Measurements from ENCODE around the gene BAD. TPM values are rescaled to one million over a fixed set of nuclear protein-coding genes. Genes with fewer than 3 reads are reported as not detected.
"Not testable (repeated sequence)": the region's sequence is repeated elsewhere in the genome, so short reads cannot be mapped to it uniquely, and the experiment has no call there.

Gene BAD
- 27.5 TPM for polyA plus RNA-seq (ENCODE audit: insufficient read length)

DNA sequence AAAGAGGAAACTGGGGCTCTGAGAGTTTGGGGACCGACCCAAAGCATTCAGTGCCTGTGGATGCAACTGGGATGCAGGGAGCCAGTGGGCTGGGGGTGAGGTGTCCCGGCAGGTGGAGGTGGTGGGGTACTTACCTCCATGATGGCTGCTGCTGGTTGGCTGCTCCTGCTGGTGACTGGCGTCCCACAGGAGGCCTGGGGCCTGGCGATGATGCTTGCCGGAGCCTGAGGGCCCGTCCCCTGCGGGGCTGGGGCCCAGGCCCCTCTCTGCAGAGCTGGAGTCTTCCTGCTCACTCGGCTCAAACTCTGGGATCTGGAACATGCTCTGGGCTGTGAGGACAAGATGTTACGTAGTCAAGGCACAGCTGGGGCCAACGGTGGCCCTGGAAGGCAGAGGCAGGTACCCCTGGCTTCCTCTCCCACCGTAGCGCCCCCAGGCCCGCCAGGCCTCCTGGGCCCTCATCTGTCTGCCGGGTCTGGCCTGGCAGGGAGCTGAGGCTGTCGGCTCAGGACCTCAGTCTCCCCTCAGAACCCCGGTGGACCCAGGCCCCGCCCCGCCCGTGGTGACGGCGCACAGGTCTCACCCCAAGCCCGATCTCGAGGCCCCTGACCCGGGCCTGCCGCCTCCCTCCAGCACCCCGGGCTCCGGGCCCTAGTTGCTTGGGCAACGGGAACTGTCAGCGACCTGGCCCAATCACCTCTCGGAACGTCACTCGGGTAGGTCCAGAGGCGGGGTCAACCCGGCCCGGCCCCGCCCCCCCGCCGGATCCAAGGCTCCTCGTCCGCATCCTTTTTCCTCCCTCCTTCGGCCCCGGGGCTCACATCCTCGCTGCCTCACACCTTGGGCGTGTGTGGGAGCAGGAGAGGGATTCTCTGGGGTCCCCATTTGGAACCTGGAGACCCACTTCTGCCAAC is at the start of gene BAD:
TSS of gene BAD (minus strand) at position 618 of the 914 bp plus-strand sequence. CDS start at position 321, 297 bp downstream.
- no peak for DNase-seq (ENCODE audit: low read depth)

DNA sequence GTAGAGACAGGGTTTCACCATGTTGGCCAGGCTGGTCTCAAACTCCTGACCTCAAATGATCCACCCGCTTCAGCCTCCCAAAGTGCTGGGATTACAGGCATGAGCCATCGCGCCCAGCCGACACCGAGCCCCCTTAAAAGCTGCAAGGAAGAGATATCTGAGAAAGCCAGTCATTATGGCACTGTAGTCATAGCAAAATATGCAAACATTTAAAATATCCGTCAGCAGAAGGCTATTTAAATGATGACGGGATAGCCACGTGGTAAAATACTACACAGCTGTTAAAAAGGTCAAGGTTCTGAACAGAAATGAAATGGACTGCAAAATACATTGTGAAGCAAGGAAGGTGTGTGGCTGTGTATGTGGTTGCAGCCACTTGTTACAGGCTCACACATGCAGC is 49.1 kb upstream of the BAD start:
- no peak for DNase-seq (ENCODE audit: low read depth)

DNA sequence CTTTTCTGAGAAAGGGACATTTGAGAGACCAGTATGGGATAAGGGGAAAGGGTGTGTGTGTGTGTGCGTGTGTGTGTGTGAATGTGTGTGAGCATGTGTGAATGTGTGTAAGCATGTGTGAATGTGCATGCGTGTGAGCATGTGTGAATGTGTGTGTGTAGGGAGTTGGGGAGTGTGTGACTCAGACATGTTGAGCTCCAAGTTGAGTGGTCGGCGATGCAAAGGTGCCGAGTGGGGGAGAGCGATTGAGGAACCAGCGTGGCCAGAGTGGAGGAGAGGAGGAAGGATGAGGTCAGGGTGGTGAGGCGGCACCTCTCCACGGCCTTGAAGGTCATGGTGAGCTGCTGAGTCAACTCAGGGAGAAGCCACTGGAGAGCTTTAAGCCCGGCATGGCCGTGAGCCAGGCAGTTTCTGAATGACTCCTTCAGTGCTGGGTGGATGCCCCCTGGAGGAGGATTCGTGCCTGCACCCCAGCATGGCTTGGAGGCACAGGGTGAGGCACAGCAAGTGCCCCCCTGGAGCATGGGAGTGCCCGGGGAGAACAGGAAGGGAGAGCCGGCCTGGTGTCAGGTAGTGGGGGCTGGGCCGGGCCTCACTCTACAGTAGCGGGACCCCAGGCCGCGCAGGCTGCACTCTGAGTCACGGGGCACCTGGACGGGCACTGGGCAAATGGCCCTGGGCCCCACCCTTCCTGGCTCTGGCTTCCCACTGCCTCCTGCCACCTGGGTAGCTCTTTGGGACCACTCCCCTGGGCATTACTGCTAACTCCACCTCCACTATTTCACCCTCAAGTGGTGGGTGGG is 47.3 kb upstream of the BAD start:
- DNase-seq (ENCODE audit: low read depth) = no peak

DNA sequence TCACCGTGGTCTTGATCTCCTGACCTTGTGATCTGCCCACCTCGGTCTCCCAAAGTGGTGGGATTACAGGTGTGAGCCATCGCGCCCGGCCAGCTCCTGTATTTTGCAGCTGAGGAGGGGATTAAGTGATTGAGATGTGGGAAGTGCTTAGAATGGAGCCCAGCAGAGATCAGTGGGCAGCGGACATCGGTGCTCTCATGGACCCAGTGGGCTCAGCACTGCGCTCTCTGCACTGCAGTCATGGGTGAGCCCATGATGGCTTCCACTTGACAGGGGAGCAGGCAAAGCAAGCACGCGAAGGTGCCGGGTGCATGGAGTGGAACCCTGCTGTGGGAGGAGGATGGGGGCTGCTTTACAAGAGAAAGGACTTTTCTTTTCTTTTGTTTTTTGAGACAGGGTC is 46.4 kb upstream of the BAD start:
- DNase-seq (ENCODE audit: low read depth) = no peak

DNA sequence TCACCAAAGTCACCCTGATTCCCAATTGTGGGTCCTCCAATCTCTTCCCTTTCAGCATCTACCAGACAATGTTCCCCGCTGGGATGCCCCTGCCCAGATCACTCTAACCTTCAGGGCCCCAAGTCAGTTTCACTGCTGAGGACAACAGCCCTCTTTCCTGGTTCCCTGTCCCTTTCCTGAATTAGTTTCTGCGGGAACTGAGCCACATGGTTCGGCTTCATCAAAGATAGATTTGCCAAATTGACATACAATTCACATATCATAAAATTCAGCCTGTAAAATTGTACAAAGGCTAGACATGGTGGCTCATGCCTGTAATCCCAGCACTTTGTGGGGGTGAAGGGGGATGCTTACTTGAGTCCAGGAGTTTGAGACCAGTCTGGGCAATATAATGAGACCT is 43.5 kb upstream of the BAD start:
- DNase-seq (ENCODE audit: low read depth) = no peak

DNA sequence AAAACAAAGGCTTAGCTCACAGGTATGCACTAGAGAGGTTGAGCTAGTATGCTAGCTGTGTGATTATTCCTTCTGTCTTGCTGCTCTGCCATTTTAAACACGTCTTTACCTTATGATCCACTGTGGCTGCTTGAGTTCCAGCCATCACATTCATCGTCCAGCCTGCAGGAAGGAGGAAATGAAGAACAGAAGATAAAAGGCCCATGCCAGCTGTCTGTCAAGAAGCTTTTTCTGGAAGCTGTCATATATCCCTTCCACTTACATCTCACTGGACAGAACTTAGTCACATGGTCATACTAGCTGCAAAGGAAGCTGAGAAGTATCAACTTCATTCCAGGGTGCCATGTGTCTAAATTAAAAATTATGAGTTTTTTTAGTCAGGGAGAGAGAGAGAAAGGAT is 42.9 kb upstream of the BAD start:
- DNase-seq (ENCODE audit: low read depth) = no peak

DNA sequence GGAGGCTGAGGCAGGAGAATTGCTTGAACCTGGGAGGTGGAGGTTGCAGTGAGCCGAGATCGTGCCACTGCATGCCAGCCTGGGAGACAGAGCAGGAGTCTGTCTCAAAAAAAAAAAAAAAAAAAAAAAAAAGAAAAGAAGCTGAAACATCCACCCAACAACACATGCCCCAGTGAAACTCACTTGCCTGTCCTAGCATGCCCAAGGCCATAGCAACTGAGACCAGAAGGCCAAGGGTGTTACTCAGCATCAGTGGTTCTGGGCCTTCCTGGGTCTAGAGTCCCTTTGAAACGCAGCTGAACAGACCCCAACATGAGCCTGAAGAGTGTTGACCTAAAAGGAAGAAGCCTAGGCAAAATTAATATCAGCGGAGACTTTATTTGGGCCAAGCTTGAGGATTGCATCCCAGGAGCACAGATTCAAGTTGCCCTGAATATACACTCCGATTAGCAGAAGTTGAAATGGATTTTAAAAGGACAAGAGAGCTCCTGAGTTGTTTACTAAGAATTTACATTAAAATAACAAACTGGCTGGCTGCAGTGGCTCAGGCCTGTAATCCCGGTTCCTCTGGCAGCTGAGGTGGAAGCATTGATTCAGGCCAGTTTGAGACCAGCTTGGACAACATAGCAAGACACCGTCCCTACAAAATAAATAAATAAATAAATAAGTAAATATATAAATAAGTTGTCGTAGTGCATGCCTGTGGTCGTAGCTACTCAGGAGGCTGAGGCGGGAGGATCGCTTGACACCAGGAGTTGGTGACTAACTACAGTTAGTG is 40.4 kb upstream of the BAD start:
- DNase-seq (ENCODE audit: low read depth) = no peak

DNA sequence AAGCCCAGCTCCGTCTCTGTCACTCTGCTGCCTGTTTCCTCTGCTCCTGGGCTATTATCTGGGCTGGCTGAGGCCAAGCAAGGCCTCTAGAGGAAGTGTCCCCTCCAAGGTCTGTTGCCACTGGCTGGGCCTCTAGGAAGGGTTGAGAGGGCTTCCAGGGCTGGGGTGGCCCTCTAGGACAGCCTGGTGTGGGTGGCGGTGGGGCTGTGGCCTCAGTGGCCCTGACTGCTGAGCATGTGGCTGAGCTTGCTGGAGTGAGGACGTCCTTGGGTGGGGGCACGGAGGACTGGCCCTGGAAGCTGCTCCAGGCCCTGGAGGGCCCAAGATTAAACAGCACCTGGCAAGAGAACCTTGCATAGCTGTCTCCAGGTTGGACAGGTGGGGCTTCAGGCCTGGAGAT is 39.5 kb upstream of the BAD start:
- not testable (repeated sequence) for DNase-seq (ENCODE audit: low read depth)

DNA sequence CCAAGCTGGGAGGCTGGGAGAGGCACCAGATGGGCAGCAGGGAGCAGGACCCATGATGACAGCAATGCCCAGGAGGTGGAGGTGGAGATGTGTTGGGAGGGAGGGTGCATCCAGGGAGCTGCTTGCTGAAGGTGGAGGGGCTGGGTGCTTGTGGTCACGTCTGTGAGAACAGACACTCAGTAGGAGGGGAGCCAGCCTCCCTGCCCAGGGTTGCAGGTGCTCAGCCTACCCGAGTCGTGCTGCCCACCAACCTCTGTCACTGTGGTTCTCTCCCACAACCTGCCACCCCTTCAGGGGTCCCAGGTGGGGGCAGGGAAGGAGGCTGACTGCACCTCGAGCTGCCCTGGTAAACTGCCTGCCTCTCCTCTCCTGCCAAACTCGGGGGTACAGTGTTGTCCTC is 38.9 kb upstream of the BAD start:
- DNase-seq (ENCODE audit: low read depth) = no peak

DNA sequence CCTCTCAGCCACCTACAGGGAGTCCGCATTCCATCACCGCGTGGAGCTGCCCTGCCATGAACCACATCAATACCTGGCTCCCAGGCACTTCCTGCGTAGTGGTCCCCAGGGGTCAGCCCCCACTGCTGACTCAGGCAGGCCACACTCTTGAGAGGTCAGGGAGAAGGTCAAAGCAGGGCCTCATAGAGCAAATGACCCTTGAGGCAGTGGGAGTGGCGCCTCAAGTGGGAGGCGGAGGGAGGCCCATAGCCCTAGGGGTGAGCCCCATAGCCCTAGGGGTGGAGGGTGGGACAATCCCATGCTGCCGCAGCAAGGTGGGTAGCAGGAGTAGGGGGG is 38.4 kb upstream of the BAD start:
- DNase-seq (ENCODE audit: low read depth) = no peak

DNA sequence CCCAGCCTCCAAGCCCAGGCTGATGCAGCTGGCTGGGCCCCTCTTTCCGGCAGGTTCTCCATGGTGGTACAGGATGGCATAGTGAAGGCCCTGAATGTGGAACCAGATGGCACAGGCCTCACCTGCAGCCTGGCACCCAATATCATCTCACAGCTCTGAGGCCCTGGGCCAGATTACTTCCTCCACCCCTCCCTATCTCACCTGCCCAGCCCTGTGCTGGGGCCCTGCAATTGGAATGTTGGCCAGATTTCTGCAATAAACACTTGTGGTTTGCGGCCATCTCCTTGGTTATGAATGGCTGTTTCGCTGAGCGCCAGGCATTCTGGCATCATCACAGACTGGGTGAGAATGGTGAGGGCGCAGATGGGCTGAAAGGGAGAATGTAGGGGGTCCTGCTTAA is 37.1 kb upstream of the BAD start:
- DNase-seq (ENCODE audit: low read depth) = no peak

DNA sequence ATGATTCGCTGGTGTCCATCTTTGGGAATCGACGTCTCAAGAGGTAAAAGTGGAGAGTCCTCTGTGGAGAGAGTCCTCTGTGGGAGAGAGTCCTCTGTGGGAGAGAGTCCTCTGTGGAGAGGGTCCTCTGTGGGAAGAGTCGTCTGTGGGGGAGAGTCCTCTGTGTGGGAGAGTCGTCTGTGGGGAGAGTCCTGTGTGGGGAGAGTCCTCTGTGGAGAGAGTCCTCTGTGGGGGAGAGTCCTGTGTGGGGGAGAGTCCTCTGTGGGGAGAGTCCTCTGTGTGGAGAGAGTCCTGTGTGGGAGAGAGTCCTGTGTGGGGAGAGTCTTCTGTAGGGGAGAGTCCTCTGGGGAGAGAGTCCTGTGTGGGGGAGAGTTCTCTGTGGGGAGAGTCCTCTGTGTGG is 36.6 kb upstream of the BAD start:
- no peak for DNase-seq (ENCODE audit: low read depth)

DNA sequence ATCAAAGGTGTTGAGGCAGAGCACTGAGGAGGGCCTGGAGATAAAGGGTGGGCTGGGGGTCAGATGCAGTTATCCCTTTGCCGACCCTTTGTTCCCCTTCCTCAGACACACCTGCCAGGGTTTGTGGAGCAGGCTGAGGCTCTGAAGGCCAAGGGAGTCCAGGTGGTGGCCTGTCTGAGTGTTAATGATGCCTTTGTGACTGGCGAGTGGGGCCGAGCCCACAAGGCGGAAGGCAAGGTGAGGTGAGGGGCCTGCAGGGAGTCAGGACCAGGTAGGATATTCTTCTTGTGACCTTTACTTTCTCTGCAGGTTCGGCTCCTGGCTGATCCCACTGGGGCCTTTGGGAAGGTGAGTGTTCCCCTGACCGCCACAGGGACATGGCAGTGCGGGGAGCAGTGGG is 36.1 kb upstream of the BAD start:
- DNase-seq (ENCODE audit: low read depth) = no peak

DNA sequence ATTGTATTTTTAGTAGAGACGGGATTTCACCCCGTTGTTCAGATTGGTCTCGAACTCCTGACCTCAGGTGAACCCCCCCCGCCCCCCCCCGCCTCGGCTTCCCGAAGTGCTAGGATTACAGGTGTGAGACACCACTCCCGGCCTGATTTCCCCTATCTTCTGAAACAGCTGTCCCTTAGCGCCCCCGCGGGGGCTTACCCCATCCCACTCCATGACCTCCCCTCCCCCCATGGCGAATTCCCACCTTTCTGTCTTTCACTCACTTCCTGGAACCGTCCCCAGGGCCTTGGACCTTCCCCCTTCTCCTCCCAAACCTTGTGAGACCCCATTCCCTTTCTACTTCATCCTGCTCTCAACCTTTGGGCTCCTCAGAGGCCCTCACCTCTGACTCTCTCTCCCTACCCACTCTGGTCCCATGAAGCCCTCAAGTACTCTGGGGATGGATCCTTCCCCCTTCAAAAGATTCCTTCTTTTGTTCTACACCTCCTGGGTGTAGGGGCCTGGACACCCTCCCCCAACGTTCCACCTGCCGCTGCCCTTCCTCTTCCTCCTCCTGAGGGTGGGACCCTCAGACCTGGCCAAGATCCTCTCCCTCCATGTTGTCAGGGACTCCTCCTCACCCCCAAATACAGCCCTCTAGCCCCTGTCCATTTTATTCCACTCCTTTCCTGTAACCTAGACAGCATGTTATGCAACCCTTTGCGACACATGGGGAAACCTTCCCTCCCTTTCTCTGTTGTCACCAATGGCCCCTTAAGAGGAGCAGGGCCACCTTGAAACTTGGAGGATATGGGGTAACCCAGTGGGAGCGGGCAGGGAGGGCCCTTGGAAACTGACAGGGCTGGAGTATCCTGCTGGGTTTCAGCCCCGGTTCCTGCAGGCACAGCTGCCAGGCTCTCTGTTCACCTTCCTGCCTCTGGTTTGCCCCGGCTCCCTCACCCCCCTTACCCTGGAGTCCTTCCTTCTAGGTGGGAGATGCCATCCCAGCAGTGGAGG is 34.6 kb upstream of the BAD start:
- no peak for DNase-seq (ENCODE audit: low read depth)

DNA sequence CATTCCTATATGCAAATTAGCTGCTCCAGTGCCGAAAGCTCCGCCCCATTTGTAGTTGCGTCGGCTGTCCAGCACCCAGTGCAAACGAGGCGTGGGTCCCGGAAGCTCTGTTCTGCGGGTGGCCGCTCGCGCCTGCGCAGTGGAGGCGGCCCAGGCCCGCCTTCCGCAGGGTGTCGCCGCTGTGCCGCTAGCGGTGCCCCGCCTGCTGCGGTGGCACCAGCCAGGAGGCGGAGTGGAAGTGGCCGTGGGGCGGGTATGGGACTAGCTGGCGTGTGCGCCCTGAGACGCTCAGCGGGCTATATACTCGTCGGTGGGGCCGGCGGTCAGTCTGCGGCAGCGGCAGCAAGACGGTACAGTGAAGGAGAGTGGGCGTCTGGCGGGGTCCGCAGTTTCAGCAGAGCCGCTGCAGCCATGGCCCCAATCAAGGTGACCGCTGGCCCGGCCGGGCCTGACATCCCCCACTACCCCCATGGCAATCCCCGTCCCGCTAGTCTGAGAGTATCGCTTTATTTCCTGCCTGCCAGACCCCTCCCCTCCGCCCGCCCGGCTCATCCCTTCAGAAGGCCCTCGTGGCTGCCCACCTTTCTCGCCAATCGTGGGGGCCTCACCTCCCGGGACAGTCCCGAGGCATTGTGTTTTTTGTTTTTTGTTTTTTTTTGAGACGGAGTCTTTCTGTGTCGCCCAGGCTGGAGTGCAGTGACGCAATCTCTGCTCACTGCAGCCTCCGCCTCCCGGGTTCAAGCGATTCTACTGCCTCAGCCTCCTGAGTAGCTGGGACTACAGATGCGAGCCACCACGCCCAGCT is 33.7 kb upstream of the BAD start, which contains the start of gene PRDX5:
TSS of gene PRDX5 (plus strand) at position 161 of the 805 bp plus-strand sequence. CDS start at position 256, 95 bp downstream.
- DNase-seq (ENCODE audit: low read depth) = peak; percentile 96

DNA sequence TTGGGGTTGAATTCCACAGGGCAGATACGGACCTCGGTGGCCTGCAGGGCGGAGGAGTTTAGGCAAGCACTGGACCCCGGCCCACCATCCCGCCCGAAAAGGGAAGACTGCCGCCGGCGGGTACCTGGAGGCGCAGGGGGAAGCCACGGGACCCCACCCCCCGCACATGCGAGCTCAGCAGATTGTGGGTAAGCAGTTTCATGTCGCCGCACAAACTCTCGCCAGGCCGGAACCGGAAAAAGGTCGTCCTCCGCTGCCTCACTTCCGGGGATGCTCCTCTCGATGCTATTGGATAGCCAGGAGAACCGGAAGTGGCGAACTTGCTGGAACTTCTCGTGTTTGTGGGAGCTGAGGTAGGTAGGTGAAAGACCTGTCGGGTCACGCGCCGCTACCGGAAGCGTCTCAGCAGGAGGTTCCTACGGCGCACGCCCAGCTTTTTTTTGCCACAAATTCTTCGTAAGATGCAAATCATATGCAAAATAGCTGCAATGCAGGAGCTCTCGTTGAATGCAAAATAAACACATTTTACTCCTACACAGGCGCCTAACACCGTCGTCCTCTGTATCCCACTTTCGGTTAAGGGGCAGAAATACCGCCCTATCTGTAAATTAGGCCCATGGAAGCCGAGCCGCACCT is 33.0 kb upstream of the BAD start, which contains the start of gene TRMT112:
TSS of gene TRMT112 (minus strand) at position 235 of the 636 bp plus-strand sequence. CDS start at position 202, 33 bp downstream.
- peak; percentile 94 for DNase-seq (ENCODE audit: low read depth)

DNA sequence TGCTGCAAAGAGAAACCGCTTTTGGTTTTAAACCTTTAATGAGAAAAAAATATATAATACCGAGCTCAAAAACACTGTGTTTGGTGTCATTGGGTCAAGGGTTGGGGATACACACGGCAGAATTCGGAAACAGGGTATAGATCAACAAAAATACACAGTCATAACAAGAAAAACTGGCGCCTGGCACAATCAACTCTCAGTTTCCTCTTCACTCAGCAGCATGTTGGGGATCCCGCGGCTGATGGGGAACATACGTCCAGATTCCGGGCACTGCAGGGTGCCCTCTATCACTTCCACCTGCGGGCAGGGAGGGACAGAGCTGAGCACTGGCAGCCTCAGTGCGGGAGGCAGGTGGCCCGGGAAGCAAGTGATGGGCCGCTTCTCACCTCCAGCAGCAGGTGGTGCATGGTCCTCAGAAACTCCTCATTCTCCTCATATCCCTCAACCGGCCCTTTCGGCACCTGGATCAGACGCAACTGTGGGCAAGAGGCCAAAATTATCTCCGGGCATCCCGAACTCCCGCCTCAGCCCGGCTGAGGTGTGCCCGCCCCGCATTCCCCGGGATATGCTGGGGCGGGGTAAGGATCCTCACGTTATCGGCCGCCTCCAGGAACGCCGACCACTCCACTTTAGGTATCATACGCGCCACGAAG is 32.3 kb upstream of the BAD start:
- no peak for DNase-seq (ENCODE audit: low read depth)

DNA sequence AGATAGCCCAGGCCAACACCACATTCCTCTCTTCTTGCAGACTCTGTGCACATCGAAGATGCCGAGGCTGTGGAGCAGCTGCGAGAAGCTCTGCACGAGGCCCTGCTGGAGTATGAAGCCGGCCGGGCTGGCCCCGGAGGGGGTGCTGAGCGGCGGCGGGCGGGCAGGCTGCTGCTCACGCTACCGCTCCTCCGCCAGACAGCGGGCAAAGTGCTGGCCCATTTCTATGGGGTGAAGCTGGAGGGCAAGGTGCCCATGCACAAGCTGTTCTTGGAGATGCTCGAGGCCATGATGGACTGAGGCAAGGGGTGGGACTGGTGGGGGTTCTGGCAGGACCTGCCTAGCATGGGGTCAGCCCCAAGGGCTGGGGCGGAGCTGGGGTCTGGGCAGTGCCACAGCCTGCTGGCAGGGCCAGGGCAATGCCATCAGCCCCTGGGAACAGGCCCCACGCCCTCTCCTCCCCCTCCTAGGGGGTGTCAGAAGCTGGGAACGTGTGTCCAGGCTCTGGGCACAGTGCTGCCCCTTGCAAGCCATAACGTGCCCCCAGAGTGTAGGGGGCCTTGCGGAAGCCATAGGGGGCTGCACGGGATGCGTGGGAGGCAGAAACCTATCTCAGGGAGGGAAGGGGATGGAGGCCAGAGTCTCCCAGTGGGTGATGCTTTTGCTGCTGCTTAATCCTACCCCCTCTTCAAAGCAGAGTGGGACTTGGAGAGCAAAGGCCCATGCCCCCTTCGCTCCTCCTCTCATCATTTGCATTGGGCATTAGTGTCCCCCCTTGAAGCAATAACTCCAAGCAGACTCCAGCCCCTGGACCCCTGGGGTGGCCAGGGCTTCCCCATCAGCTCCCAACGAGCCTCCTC is 31.4 kb upstream of the BAD start:
- DNase-seq (ENCODE audit: low read depth) = not testable (repeated sequence)

Data from forelimb muscle (tissue), 1 donor.